CD4-positive, alpha-beta T cell treated with Interleukin-4 for 4 hours (primary cell): ENCODE data around the gene FAM76A.
A peak's percentile ranks its signal among the peaks of the same experiment; 100 is the strongest.
"Not testable (repeated sequence)": the region's sequence is repeated elsewhere in the genome, so short reads cannot be mapped to it uniquely, and the experiment has no call there.

Experiments
- DNase-seq: peaks from one replicate; pipeline ENCODE4 v3.0.0-alpha.2; 2020

The FAM76A gene

GRCh38 chr1:27726173-27727044 lies 648 bp downstream of the FAM76A start:
- DNase-seq: peak; percentile 11

- DNase-seq: no peak
These were observed 1.4 kb downstream of the FAM76A start for GRCh38 chr1:27727126-27727525.

GRCh38 chr1:27736252-27736651 lies 10.5 kb downstream of the FAM76A start:
- DNase-seq: no peak

DNA sequence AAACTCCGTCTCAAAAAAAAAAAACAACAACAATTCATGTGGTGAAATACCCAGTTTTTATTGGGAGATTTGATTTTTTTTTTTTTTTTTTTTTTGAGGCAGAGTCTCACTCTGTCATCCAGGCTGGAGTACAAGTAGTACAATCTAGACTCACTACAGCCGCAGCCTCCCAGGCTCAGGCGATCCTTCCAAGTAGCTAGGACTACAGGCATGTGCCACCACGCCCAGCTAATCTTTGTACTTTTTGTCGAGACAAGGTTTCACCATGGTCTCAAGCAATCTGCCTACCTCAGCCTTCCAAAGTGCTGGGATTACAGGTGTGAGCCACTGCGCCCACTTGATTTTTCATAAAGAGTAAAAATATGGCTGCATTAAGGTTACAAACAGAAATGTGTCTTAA lies 15.4 kb downstream of the FAM76A start:
- DNase-seq: no peak

DNA sequence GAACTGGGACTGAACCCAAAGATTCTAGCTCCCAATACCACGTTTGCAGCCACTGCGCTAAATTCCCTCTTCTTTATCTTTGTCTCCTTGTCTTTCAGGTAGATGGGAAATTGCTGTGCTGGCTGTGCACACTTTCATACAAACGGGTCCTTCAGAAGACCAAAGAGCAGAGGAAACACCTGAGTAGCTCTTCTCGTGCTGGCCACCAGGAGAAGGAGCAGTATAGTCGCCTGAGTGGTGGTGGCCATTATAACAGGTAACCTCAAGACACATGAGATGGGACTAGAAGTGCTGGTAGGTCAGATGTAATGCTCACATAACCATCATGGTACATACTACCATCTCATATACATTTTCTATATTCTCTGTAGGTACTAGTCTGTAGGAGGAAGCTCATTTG lies 18.8 kb downstream of the FAM76A start:
- DNase-seq: no peak

GRCh38 chr1:27745466-27745865 lies 19.7 kb downstream of the FAM76A start:
- DNase-seq: no peak

- no peak for DNase-seq
These were observed 26.6 kb downstream of the FAM76A start for GRCh38 chr1:27752360-27752759.

- DNase-seq: no peak
These were observed 29.5 kb downstream of the FAM76A start for GRCh38 chr1:27755286-27755685.

DNA sequence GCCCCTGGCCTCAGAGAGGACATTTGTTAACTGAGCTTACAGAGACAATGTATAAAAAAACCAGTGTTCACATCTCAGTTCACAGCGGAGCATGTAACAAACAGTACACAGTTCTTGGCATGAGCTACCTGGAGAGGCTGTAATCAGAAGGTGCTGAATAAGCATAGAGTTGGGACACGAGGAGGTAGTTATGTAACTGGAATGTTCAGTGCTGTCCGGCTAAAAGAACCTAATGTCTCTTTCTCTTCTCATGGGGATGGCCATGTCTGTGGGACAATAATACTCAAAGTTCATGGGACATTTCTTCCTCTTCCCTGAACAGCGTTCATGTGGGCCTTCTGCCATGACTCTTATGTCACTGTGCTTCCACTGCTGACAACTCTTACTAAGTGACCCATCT lies 30.1 kb downstream of the FAM76A start:
- DNase-seq: no peak

DNA sequence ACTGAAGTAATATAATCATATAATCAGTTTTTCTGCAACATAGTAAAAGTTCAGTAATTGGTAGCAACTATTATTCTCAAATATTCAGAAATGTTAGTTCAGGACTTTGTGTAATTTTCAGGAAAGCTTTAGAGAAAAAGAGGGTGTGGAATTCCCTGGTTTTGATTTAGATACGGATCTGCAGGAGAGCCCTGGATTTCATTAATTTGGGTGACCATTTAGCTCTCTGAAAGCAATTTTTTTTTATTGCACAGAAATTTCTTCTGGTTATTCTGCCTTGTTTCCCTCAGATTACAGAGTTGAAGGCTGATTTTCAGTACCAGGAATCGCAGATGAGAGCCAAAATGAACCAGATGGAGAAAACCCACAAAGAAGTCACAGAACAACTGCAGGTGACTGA lies 33.5 kb downstream of the FAM76A start:
- no peak for DNase-seq

- DNase-seq: no peak
These were observed 34.7 kb downstream of the FAM76A start for GRCh38 chr1:27760426-27760825.

DNA sequence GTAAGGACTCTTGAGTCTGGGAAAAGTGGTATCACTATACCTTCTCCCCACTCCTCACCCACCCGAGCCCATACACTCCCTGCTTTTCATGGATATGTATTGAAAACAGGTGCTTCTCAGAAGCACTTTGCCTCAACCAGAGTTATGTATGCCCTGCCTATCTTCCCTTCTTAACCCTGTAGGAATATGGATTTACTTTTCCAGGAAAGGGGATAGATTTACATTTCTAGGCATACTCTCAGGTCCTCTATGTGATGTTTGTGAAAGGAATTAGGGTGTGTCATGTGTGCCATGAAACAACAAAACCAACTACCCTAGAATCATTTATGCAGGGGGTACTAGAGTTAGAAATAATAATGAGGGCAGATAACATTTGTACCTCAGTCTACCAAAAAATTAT lies 36.3 kb downstream of the FAM76A start:
- DNase-seq: no peak

- DNase-seq: no peak
These were observed 37.6 kb downstream of the FAM76A start for GRCh38 chr1:27763358-27763757.

GRCh38 chr1:27770293-27770830 lies 44.6 kb downstream of the FAM76A start:
- no peak for DNase-seq

DNA sequence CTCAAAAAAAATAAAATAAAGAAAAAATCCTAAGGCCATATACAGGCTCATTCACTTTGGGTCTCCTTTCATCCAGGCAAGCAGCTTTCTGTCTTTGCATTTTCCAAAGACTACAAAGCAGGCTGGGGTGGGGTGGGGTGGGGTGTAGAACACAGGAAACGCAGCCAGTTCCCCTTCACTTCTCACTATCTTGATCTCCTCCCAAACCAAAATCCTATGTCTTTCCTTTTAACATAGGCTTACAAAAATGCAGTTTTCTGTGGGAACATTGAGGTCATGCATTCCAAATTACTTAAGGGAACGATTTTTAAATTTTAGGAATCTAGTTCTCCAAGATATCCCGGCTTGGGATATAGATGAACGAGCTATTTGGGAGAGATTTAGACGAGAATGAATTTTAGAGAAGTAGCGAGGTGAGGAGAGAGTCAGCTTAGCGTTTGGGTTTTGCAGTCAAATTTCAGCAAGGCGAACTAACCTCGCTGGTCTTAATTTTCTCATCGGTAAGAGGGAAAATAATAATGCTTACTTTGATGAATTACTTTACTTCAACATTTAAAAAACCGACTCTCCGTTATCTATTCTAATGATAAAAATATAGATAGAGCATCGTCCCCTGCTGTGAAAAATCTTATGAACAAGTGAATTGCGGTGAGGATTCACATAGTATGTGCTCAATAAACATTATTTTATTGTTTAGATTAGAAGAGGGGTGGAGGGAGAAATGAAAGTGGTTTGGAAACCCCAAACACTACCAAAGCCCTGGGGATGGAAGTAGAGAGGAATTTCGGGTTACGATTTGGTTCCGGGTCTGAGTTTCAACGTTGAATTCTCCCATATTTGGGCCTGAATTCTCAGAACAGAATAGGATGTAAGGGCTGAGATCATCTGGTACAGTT lies 46.5 kb downstream of the FAM76A start:
- no peak for DNase-seq

DNA sequence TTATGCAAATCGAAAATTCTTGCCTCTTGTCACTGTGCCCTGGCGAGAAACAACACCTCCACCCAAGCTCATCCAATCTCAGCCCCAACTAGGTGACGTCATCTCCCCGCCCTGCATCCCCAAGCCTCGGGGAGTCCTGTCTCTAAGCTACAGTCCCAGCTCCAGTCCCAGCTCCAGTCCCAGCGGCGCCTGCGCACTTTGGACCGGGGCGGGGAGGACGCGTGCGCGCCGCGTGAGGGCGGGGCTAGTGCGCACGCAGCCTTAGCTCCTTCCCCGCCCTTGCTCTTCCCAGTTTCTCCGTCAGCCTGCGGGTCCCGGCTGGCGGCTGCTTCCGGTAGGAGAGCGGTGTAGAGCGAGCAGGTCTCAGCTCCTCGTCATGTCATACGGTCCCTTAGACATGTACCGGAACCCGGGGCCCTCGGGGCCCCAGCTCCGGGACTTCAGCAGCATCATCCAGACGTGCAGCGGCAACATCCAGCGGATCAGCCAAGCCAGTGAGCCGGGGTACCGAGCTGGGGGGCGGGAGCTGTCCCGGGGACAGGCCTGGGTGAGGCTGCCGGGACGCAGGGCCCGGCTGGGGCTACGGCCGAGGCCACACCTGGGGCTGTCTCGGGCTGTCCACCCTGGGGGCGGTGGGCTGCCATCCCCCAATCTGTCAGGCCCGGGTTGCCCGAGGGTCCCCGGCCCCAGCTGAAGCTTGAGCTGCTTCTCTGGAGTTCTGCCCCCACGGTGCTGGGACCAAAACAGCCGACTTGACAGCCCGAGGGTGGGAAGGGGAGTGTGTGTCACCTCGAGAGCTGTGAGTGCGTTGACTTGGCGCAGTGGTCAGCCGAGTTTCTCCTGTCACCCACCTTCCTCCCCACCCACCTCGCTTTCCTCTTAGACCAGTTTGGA lies 47.4 kb downstream of the FAM76A start, which contains the start of gene STX12:
STX12 (plus strand) TSS at position 288 of the 894 bp plus-strand sequence; CDS start at position 377, 89 bp downstream.
- DNase-seq: peak; percentile 100

DNA sequence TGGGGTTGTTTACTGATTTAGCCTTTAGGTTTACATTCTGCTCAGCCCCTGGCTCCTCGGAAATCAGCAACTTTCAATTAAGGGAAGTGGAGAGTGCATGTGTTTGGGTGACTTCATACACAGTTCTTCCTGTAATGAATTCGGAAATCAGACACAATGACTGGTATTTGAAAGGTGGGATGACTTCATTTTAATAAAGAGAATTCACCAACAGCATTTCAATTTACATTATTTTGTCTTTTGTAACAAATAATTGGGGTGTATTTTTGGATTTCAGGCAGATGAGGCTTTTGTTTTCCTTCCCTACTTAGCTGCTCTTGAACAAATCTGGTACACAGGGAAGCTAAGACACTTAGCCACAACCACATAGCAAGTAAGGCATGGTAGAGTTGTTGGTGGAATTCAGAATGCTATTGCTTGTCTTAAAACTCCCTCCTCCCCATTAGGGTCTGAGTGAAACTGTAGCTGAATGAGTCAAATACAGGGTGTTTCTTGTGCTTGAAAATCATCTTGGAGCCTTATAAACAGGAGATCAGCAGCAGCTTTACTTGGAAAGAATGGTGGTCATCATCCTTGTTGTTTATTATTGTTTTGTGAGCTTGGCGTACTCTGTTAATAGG lies 48.2 kb downstream of the FAM76A start:
- peak; percentile 43 for DNase-seq

- no peak for DNase-seq
These were observed 48.9 kb downstream of the FAM76A start for GRCh38 chr1:27774654-27775053.

- not testable (repeated sequence) for DNase-seq
These were observed 49.6 kb downstream of the FAM76A start for GRCh38 chr1:27775336-27775735.

DNA sequence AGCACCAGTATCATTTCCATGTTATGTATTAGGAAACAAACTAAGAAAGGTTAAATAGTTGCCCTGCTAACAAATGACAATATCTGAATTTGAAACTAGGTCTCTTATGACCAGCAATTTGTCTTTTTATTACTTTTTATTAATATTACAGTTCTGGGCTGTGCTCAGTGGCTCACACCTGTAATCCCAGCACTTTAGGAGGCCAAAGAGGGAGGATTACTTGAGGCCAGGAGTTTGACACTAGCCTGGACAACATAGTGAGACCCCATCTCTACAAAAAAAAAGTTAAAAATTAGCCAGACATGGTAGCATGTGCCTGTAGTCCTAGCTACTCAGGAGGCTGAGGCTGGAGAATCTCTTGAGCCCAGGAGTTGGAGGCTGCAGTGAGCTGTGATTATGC lies 50.5 kb downstream of the FAM76A start:
- not testable (repeated sequence) for DNase-seq

GRCh38 chr1:27778056-27778455 lies 52.3 kb downstream of the FAM76A start:
- DNase-seq: no peak

GRCh38 chr1:27779122-27779521 lies 53.4 kb downstream of the FAM76A start:
- DNase-seq: no peak
